K562 (cell line): ENCODE results near the gene TPD52L1. TPM values are rescaled to one million over a fixed set of nuclear protein-coding genes. Genes with fewer than 3 reads are reported as not detected.

ENCODE experiments used
- ATAC-seq: fragments of 200-7000 bp; cut with Tn5 transposase; 3 replicates; pipeline ENCODE4 v1.9.1; 2020; ENCODE audit warnings: moderate library complexity
- BruUV-seq: library from RNA; stranded (reverse); fragments of 400-500 nt; replicated peaks from 2 replicates; lab custom pipeline; 2021; lab: Mats Ljungman, UMichigan
- CTCF ChIA-PET: fragments of 300-600 bp; formaldehyde crosslinking; extraction: SDS; loops from one replicate; lab custom pipeline; 2021; ENCODE audit warnings: low intra/inter-chr PET ratio; lab: Yijun Ruan, JAX
- POLR2A ChIA-PET: fragments of 300-600, 350-650 bp; sonication (Branson Sonifier 250); formaldehyde crosslinking; extraction: SDS; loops from one replicate; lab custom pipeline; 2021; ENCODE audit warnings: antibody characterized with exemption, inconsistent platforms; lab: Yijun Ruan, JAX
- DNase-seq, 4 experiments: peaks; one replicate each; pipeline versions ENCODE4 v3.0.0 to v3.0.0-alpha.2; 2011 to 2018; ENCODE audit warnings: low spot score in 3 of 4, mixed read lengths in 3 of 4; ENCODE audit errors: extremely low read depth in 1 of 4
- FAIRE-seq: peaks from 2 replicates; lab custom pipeline; 2011; peaks lifted over from hg19 to GRCh38; lab: Jason Lieb, UNC
- H2AFZ ChIP-seq: 2 replicates; pipeline ENCODE4 v1.6.0; 2011; ENCODE audit warnings: low read depth, low read length, control low read depth, inconsistent platforms
- H3K27ac ChIP-seq: fragments of 200-600 bp; 3 replicates; pipeline ENCODE4 v1.8.0; 2011; ENCODE audit warnings: low read depth, mild to moderate bottlenecking, control low read depth, inconsistent platforms, low read length, moderate library complexity, mixed read lengths; ENCODE audit errors: extremely low read depth
- H3K27me3 ChIP-seq, 2 experiments: fragments of 300-600 bp in 1 of 2; 2 replicates in 1 of 2; 3 replicates in 1 of 2; pipeline versions ENCODE4 v1.6.0 to v1.8.0; 2011; ENCODE audit warnings: inconsistent platforms in 2 of 2, low read length in 2 of 2, mild to moderate bottlenecking in 1 of 2, mixed read lengths in 1 of 2, moderate library complexity in 1 of 2; ENCODE audit not compliant: control insufficient read depth in 2 of 2, insufficient read depth in 2 of 2
- H3K36me3 ChIP-seq: fragments of 300-600 bp; 3 replicates; pipeline ENCODE4 v1.8.0; 2011; ENCODE audit warnings: mild to moderate bottlenecking, low read length, inconsistent platforms; ENCODE audit not compliant: control insufficient read depth, insufficient read depth
- H3K4me1 ChIP-seq, 2 experiments: fragments of 200-600 bp in 1 of 2; replicated peaks in 1 of 2; 2 replicates in 1 of 2; 3 replicates in 1 of 2; pipeline versions ENCODE4 v1.5.1 to v1.8.0; 2011; ENCODE audit warnings: inconsistent platforms in 2 of 2, low read length in 2 of 2, mild to moderate bottlenecking in 1 of 2, mixed read lengths in 1 of 2, moderate library complexity in 1 of 2; ENCODE audit not compliant: control insufficient read depth in 2 of 2, insufficient read depth in 2 of 2
- H3K4me2 ChIP-seq: 2 replicates; pipeline ENCODE4 v1.6.1; 2011; ENCODE audit warnings: low read length, control low read depth, inconsistent platforms, mixed read lengths; ENCODE audit not compliant: insufficient read depth
- H3K4me3 ChIP-seq: fragments of 200-600 bp; sonication (generic), shearing (Covaris generic); 2 replicates; pipeline ENCODE4 v1.5.1; 2016; ENCODE audit warnings: control low read depth, inconsistent platforms
- H3K79me2 ChIP-seq: fragments of 200-600 bp; 3 replicates; pipeline ENCODE4 v1.8.0; 2011; ENCODE audit warnings: low read length, inconsistent platforms; ENCODE audit not compliant: control insufficient read depth, insufficient read depth
- H3K9ac ChIP-seq, 2 experiments: 2 replicates each; pipeline versions ENCODE4 v1.6.0 to v1.6.1; 2011; ENCODE audit warnings: low read depth in 2 of 2, low read length in 2 of 2, control low read depth in 1 of 2, inconsistent platforms in 1 of 2, mild to moderate bottlenecking in 1 of 2, mixed read lengths in 1 of 2; ENCODE audit not compliant: insufficient read depth in 1 of 2
- H3K9me1 ChIP-seq: one replicate; pipeline ENCODE4 v1.6.0; 2011; ENCODE audit warnings: inconsistent platforms, mild to moderate bottlenecking, low read length, moderate library complexity; ENCODE audit not compliant: control insufficient read depth, insufficient read depth
- H3K9me3 ChIP-seq: replicated peaks from 2 replicates; pipeline ENCODE4 v1.5.1; 2011; ENCODE audit warnings: low read depth, low read length, inconsistent platforms; ENCODE audit not compliant: control insufficient read depth, insufficient read depth
- H4K20me1 ChIP-seq: replicated peaks from 2 replicates; pipeline ENCODE4 v1.6.1; 2011; ENCODE audit warnings: low read length, inconsistent platforms, mixed read lengths; ENCODE audit not compliant: control insufficient read depth, insufficient read depth
- HNRNPUL1 ChIP-seq: fragments of 200-400 bp; formaldehyde crosslinking; IDR thresholded peaks from 2 replicates; pipeline ENCODE4 v1.6.1; 2017; ENCODE audit warnings: low read length
- MAZ ChIP-seq, 2 experiments: fragments of 450-650 bp in 1 of 2; sonication (generic) in 1 of 2; formaldehyde crosslinking; IDR thresholded peaks in 1 of 2; conservative IDR thresholded peaks in 1 of 2; 2 replicates each; pipeline versions ENCODE4 v1.4.0 to v1.5.0; 2020; ENCODE audit warnings: mild to moderate bottlenecking in 1 of 2, missing genetic modification reagents in 1 of 2
- MTA2 ChIP-seq: fragments of 450-650 bp; IDR thresholded peaks from 2 replicates; pipeline ENCODE4 v1.6.1; 2016; ENCODE audit warnings: low read depth
- NFE2L1 ChIP-seq: fragments of 450-650 bp; IDR thresholded peaks from 2 replicates; pipeline ENCODE4 v1.6.1; 2016; ENCODE audit warnings: missing genetic modification characterization, low read depth, mild to moderate bottlenecking, missing compliant biosample characterization, moderate library complexity, borderline replicate concordance
- PHTF2 ChIP-seq: fragments of 250-450 bp; sonication (Bioruptor Pico); IDR thresholded peaks from 2 replicates; pipeline ENCODE4 v1.5.0; 2021; ENCODE audit warnings: mild to moderate bottlenecking
- PTTG1 ChIP-seq: fragments of 450-650 bp; IDR thresholded peaks from 2 replicates; pipeline ENCODE4 v1.6.1; 2016; ENCODE audit warnings: low read depth, mild to moderate bottlenecking, missing genetic modification characterization, missing compliant biosample characterization
- RB1 ChIP-seq: fragments of 450-650 bp; IDR thresholded peaks from 2 replicates; pipeline ENCODE4 v1.6.1; 2017; ENCODE audit warnings: low read depth, mild to moderate bottlenecking
- SAFB2 ChIP-seq: fragments of 200-400 bp; formaldehyde crosslinking; IDR thresholded peaks from 2 replicates; pipeline ENCODE4 v1.6.1; 2018; ENCODE audit warnings: borderline replicate concordance, low read length, low read depth, moderate library complexity; ENCODE audit not compliant: severe bottlenecking
- SIN3B ChIP-seq: fragments of 450-650 bp; IDR thresholded peaks from 2 replicates; pipeline ENCODE4 v1.6.1; 2017; ENCODE audit warnings: low read depth, mild to moderate bottlenecking, moderate library complexity
- TCF3 ChIP-seq: sonication (generic); formaldehyde crosslinking; IDR thresholded peaks from 2 replicates; pipeline ENCODE4 v1.4.0; 2020; ENCODE audit warnings: mild to moderate bottlenecking, missing genetic modification reagents
- TCF7L2 ChIP-seq: fragments of 150-350 bp; IDR thresholded peaks from 2 replicates; pipeline ENCODE4 v1.6.1; 2016; ENCODE audit warnings: low read depth, mild to moderate bottlenecking, low read length, moderate library complexity
- ZEB2 ChIP-seq: fragments of 450-650 bp; IDR thresholded peaks from 2 replicates; pipeline ENCODE4 v1.6.1; 2016
- ZFP1 ChIP-seq: fragments of 450-650 bp; formaldehyde crosslinking; IDR thresholded peaks from 2 replicates; pipeline ENCODE4 v1.4.0; 2020; ENCODE audit warnings: mild to moderate bottlenecking, mixed read lengths
- ZNF134 ChIP-seq: fragments of 250-450 bp; sonication (Bioruptor Pico); conservative IDR thresholded peaks from 2 replicates; pipeline ENCODE4 v1.4.0; 2020
- WGBS: fragments of 100-300 bp; shearing (Covaris generic); methylation state at CpG from one replicate; pipeline ENCODE4 v1.1.6; 2016; ENCODE audit warnings: low coverage, mixed read lengths; ENCODE audit not compliant: insufficient coverage; ENCODE audit errors: missing lambda C conversion rate; 5-methylcytosine and 5-hydroxymethylcytosine counted together
- in situ Hi-C: fragments of 300-500 bp; cut with MboI; formaldehyde crosslinking; loops from 4 replicates; pipeline ENCODE4 v1.15.0; 2018; ENCODE audit warnings: inconsistent platforms, mixed read lengths
- intact Hi-C: fragments of 100-400 bp; cut with micrococcal nuclease; formaldehyde crosslinking; loops from 2 replicates; pipeline ENCODE4 v1.14.2; 2022
- polyA plus RNA-seq, 8 experiments: library from polyadenylated mRNA; depleted of rRNA in 4 of 8; stranded (reverse) in 5 of 8; unstranded in 3 of 8; fragments of >200 nt; fragmentation: Nextera tagmentation in 2 of 8; fragmentation: Illumina TruSeq in 1 of 8; extraction: Ambion mirVana in 2 of 8; extraction: Trizol in 1 of 8; gene quantifications; 2 replicates each; pipeline versions ENCODE4 v1.2.1 to v1.2.3, GENCODE V29; 2011 to 2014; ENCODE audit warnings: inconsistent platforms in 1 of 8, missing spikeins in 1 of 8
- total RNA-seq, 7 experiments: library from RNA; depleted of rRNA in 6 of 7; stranded (reverse); fragments of >200 nt in 6 of 7; fragmentation: Illumina TruSeq in 2 of 7; extraction: Trizol in 2 of 7; gene quantifications; 2 replicates each; pipeline versions ENCODE4 v1.2.1 to v1.2.3, GENCODE V29; 2011 to 2021; ENCODE audit warnings: low replicate concordance in 1 of 7
- TF ChIP-seq, protein P1 (sequence below): fragments of 250-450 bp; sonication (Bioruptor Pico); IDR thresholded peaks from 2 replicates; pipeline ENCODE4 v1.4.0; 2020; ENCODE audit warnings: mild to moderate bottlenecking, moderate library complexity
- TF ChIP-seq, protein P2 (sequence below): fragments of 450-650 bp; IDR thresholded peaks from 2 replicates; pipeline ENCODE4 v1.6.1; 2018; ENCODE audit warnings: mild to moderate bottlenecking, low read depth; ENCODE audit not compliant: partially characterized antibody

Gene TPD52L1
- total and polyA plus RNA-seq, 9 of the 15 experiments (the other 6 are each of a cell fraction or from before 2014, with no cell fraction given), result 12.9 to 149 (median 75.7) TPM

DNA sequence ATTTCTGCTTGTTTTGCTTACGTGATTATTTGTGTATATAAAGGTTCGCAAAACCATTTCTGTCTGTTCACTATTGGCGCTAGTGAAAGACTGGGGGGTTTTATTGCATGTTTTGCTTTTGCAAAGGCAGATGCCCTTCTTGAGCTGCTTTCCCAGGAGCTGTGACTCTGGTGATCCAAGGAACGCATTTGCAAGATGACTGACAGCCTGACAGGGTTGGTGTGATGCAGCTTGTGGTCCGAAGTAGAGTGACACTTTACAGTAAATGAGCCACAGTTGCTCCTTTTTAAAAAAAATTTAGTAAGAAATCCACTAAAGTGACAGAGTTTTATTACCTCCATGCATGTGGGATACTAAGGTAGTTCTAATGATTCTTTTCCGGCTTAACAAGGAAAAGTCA is 73.7 kb downstream of the TPD52L1 start (continued):
- no peak for TF ChIP-seq TCF3 (CRISPR knock-in tag)
- no peak for TF ChIP-seq HNRNPUL1
- TF ChIP-seq, all 486 proteins: peak for 0

DNA sequence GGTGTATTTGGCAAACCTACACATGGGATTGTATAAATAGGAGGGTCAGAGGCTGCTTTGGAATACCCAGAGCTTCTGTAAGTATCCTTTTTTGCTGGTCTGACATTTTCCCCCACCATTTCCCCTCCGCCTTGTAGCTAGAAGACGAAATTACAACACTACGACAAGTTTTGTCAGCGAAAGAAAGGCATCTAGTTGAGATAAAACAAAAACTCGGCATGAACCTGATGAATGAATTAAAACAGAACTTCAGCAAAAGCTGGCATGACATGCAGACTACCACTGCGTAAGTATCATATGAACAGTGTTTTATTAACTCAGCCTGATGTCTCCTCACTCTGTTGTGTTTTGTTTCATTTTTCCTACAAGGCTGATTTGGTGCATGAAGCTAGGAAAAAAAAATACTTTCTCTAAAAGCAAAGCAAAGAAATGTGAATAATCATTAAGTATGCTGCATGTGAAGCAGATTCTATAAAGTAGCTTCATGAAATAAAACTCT is 75.5 kb downstream of the TPD52L1 start:
- Histone ChIP-seq H3K4me2 (no peak overlapping the region), H3K4me3 (no peak overlapping the region), H3K9ac (no peak overlapping the region), H3K79me2 (no peaks in the 10 kb centered on the region), H3K27me3 (no peaks in the 10 kb centered on the region), H3K9me3 (no peaks in the 10 kb centered on the region), H4K20me1 (no peaks in the 10 kb centered on the region), H3K27ac (no peak overlapping the region), H2AFZ (no peak overlapping the region), H3K36me3 (no peaks in the 10 kb centered on the region; the same call in 1 of the 3 replicates), H3K4me1 (no peaks in the 10 kb centered on the region; a peak in 1 of 5 replicates), H3K9me1 (no peaks in the 10 kb centered on the region)
- BruUV-seq, result no TSS peak
- peak; percentile 6 for FAIRE-seq
- CTCF ChIA-PET, result no interaction called here
- no peak for ATAC-seq
- DNase-seq, result no peak
- intact Hi-C loops, result no loop called here
- in situ Hi-C loops, result no loop called here
- WGBS, result 77% methylated on average over 6 of the region's 6 CpGs
- POLR2A ChIA-PET, result no interaction called here
- no peak for TF ChIP-seq RB1
- no peak for TF ChIP-seq TCF7L2
- no peak for TF ChIP-seq PHTF2 (CRISPR knock-in tag)
- TF ChIP-seq ZEB2, result no peak
- TF ChIP-seq ZNF134 (CRISPR knock-in tag), result no peak
- no peak for TF ChIP-seq MAZ (CRISPR knock-in tag; conservative IDR thresholded peaks at IDR 0.05 in 1 of 2, IDR thresholded peaks at IDR 0.05 in 1 of 2)
- TF ChIP-seq, protein P1, sequence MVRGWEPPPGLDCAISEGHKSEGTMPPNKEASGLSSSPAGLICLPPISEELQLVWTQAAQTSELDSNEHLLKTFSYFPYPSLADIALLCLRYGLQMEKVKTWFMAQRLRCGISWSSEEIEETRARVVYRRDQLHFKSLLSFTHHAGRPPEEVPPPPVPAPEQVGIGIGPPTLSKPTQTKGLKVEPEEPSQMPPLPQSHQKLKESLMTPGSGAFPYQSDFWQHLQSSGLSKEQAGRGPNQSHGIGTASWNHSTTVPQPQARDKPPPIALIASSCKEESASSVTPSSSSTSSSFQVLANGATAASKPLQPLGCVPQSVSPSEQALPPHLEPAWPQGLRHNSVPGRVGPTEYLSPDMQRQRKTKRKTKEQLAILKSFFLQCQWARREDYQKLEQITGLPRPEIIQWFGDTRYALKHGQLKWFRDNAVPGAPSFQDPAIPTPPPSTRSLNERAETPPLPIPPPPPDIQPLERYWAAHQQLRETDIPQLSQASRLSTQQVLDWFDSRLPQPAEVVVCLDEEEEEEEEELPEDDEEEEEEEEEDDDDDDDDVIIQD (CRISPR knock-in tag), result no peak
- TF ChIP-seq PTTG1, result no peak
- no peak for TF ChIP-seq MTA2
- TF ChIP-seq ZFP1 (CRISPR knock-in tag), result no peak
- TF ChIP-seq NFE2L1 (tag), result no peak
- no peak for TF ChIP-seq SAFB2
- no peak for TF ChIP-seq SIN3B
- TF ChIP-seq, protein P2, sequence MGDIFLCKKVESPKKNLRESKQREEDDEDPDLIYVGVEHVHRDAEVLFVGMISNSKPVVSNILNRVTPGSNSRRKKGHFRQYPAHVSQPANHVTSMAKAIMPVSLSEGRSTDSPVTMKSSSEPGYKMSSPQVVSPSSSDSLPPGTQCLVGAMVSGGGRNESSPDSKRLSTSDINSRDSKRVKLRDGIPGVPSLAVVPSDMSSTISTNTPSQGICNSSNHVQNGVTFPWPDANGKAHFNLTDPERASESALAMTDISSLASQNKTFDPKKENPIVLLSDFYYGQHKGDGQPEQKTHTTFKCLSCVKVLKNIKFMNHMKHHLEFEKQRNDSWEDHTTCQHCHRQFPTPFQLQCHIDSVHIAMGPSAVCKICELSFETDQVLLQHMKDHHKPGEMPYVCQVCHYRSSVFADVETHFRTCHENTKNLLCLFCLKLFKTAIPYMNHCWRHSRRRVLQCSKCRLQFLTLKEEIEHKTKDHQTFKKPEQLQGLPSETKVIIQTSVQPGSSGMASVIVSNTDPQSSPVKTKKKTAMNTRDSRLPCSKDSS, result no peak
